Stimulated activated naive CD8-positive, alpha-beta T cell treated with anti-CD3 and anti-CD28 coated beads, Interleukin-15, Interleukin-2, amounts not matched to agents 100 U/mL and 50 U/mL, for 24 hours (primary cell): Measurements from ENCODE around the gene CDHR3.
A peak's percentile ranks its signal among the peaks of the same experiment; 100 is the strongest.
"Not testable (repeated sequence)": the region's sequence is repeated elsewhere in the genome, so short reads cannot be mapped to it uniquely, and the experiment has no call there.

Source experiments
- ATAC-seq: fragments of 150-1000 bp; cut with Tn5 transposase; one replicate; pipeline ENCODE4 v1.10.0; 2021
- DNase-seq: peaks from one replicate; pipeline ENCODE4 v3.0.0; 2021

CDHR3 gene

GRCh38 chr7:105963038-105963667, at the start of gene CDHR3:
CDHR3 (plus strand) TSS chr7:105963264; CDS start chr7:105963319, 55 bp downstream.
- no peak for ATAC-seq
- no peak for DNase-seq

DNA sequence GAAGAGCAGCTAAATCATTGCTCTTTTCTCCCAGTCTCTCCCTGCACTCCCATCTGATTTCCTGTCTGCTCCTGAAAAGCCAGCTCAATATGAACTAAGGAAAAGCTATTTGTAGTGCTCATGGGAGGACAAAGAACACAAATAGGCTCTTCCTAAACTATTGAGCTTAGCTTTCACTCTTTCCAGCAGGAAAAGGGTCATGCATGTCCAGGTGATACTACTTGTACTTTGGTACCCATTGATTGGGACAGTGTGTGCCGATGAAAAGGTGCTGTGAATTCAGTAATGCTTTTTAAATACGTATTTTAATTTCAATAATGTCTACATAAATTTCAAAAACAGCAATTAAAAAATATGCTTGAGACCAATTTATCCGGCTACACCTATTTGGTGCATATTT, 49.1 kb upstream of the CDHR3 start:
- DNase-seq: no peak
- ATAC-seq: no peak

DNA sequence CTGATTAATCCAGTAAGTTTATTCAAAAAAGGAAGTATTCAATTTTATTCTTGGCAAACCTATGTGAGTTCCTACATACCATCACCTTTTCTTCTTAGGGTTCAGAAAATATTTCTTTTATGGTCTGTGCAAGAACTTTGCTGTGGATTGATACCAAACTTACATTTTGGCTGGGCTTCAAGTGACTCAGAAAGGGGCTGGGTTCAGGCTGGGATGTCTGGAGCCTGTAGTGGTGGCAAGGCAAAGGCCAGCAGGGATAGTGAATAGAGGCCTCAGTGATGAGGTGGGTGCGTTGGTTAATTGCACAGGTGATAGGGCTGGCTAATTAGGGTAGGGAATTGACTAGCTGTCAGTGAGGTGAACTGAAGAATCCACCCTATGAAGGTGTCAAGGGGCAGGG, 46.5 kb upstream of the CDHR3 start:
- DNase-seq (no peak), ATAC-seq (no peak)

GRCh38 chr7:105917659-105918058, 45.4 kb upstream of the CDHR3 start:
- no peak for DNase-seq
- ATAC-seq: no peak

DNA sequence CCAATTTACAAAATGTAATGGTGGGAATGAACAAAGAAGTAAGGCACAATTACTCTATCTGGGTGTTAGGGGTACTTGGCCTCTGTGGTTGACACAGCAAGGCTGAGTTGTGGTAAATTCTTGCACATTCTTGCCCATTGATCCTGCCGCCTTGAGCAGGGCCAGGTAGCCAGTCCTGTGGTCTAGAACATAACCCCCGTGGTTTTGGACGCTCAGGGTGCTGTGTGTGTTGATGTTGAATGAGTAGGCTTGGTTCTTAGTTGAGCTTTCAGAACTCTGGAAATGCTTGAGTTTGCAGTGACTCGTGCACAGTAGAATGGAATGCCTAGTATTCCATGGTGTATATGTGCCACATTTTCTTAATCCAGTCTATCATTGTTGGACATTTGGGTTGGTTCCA, 42.3 kb upstream of the CDHR3 start:
- ATAC-seq (no peak), DNase-seq (no peak)

- DNase-seq (peak; percentile 14), ATAC-seq (peak; percentile 86)
Observed at GRCh38 chr7:105924945-105925344, 38.1 kb upstream of the CDHR3 start.

GRCh38 chr7:105926131-105926530, 36.9 kb upstream of the CDHR3 start:
- DNase-seq (no peak), ATAC-seq (no peak)

DNA sequence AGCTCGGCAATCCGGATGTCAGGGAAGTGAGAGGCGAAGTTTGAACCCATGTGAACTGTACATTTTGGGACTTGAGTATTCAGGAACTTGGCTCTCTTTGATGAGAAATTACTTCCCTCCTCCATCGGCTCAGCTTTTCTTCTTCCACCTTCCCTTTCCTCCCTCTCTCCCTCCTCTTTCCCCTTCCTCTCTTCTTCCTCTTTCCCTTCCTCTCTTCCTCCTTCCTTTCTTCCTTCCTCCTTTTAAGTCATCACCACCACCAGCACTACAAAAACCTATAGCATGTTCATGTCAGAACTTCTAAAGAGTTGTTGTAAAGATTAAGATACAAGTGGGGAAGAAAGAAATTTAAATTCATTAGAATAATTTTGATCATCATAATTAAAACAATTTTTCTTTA, 31.9 kb upstream of the CDHR3 start:
- ATAC-seq (no peak), DNase-seq (no peak)

- no peak for ATAC-seq
- no peak for DNase-seq
Observed at GRCh38 chr7:105932835-105933477, 30.1 kb upstream of the CDHR3 start.

- no peak for DNase-seq
- ATAC-seq: no peak
Observed at GRCh38 chr7:105934572-105935185, 28.4 kb upstream of the CDHR3 start.

GRCh38 chr7:105935250-105935649, 27.8 kb upstream of the CDHR3 start:
- ATAC-seq: no peak

GRCh38 chr7:105937411-105937810, 25.7 kb upstream of the CDHR3 start:
- DNase-seq (no peak), ATAC-seq (no peak)

More at GRCh38 chr7:105935250-105935649, 27.8 kb upstream of the CDHR3 start:
- DNase-seq: no peak

DNA sequence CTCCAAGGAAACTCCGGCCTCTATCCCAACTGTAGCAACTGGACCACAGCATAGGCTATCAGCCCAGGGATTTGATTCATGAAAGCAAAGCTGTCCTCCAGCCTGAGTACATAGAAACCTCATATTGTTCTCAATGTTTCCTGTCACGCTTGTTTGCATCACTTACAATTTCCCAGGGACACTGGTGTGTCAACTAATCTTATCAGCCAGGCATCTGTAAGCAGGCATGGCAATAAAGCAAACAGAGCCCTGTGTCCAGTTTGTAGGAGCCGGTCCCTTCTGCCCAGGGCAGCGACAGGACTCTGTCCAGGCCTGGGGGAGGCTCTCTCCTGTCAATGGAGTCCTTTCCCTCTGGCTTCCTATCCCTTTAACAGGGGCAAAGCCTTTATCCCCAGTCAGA, 23.0 kb upstream of the CDHR3 start:
- DNase-seq (no peak), ATAC-seq (no peak)

DNA sequence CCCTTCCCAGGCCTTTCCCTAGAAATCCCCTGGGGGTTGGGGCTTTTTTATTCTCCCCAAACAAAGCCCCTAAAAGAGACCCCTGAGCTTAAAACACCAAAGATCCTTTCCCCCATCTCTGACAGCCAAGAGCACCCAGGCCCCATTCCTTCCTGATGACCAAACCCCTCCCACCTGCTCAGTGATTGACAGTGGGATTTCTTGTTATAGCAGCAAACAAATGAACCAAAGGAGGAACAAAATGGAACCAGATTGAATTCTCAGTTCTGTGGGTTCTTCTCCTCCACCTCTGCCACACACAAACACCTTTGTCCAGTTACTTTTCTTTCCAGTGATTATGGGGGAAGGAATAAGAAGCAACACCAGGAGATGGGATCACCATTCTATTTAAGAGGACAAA, 21.5 kb upstream of the CDHR3 start:
- ATAC-seq: no peak
- DNase-seq: no peak

DNA sequence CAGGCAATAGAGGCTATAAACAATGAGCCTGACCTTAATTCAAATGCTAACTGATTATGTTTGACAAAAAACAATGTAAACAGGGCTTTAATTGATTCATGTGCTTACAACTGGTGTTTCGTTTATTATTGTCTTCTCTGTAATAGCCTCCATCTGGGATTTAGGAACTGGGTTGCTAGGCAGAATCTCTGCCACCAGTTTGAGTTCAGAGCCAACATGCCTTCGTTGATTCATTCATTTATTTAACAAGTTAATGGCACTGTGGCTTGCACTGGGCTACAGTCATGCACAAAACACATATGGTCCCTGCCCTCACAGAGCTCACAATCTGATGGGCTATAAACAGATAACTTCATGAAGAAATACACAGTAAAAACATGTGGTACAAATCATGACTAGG, 19.6 kb upstream of the CDHR3 start:
- ATAC-seq: no peak
- no peak for DNase-seq

GRCh38 chr7:105945848-105946247, 17.2 kb upstream of the CDHR3 start:
- ATAC-seq (no peak), DNase-seq (no peak)

- ATAC-seq: no peak
- DNase-seq: no peak
Observed at GRCh38 chr7:105951597-105951996, 11.5 kb upstream of the CDHR3 start.

GRCh38 chr7:105952917-105953595, 10.0 kb upstream of the CDHR3 start:
- no peak for DNase-seq
- no peak for ATAC-seq

GRCh38 chr7:105954711-105955110, 8.4 kb upstream of the CDHR3 start:
- ATAC-seq: no peak
- no peak for DNase-seq

GRCh38 chr7:105955651-105956466, 7.2 kb upstream of the CDHR3 start:
- not testable (repeated sequence) for DNase-seq, ATAC-seq

DNA sequence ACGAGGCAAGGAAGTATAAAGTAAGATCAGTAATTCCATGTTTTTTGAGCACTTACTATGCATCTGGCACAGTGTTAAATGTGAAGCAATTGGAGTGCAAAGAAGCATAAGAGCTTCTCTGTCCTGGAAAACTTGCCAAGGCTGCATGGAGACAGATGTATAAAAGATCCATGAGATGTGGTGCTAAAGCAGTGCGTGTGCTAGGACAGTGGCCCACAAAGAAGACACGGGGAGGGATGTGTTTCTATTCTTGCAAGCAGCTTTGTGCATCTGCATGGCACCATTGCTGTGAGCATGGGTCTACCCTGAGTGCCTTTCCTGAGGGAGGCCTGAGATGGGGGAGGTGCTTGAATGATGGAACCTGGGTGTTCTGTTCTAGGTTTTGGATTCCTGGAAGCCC, 5.1 kb upstream of the CDHR3 start:
- ATAC-seq (no peak), DNase-seq (no peak)

- DNase-seq (no peak), ATAC-seq (no peak)
Observed at GRCh38 chr7:105962353-105962752, 711 bp upstream of the CDHR3 start.
